Stimulated activated CD4-positive, alpha-beta T cell treated with anti-CD3 and anti-CD28 coated beads, Interleukin-12 subunit alpha, Interleukin-12 subunit beta, amount 100 ng/mL, for 4 hours (primary cell): ENCODE measurements around the gene ATPAF2.
"Not testable (repeated sequence)": the region's sequence is repeated elsewhere in the genome, so short reads cannot be mapped to it uniquely, and the experiment has no call there.

Experiments used
- DNase-seq: peaks from one replicate; pipeline ENCODE4 v3.0.0-alpha.2; 2020

Gene ATPAF2

GRCh38 chr17:18009609-18010420 is 29.2 kb downstream of the ATPAF2 start:
- DNase-seq: no peak

GRCh38 chr17:18008496-18009268 is 30.3 kb downstream of the ATPAF2 start:
- DNase-seq: no peak

GRCh38 chr17:18006495-18007239 is 32.3 kb downstream of the ATPAF2 start:
- no peak for DNase-seq

GRCh38 chr17:18005496-18005895 is 33.5 kb downstream of the ATPAF2 start:
- DNase-seq: no peak

GRCh38 chr17:18004884-18005305 is 34.1 kb downstream of the ATPAF2 start:
- no peak for DNase-seq

- DNase-seq: no peak
These were observed 34.6 kb downstream of the ATPAF2 start for GRCh38 chr17:18004345-18004744.

- no peak for DNase-seq
These were observed 36.8 kb downstream of the ATPAF2 start for GRCh38 chr17:18002171-18002570.

- no peak for DNase-seq
These were observed 38.9 kb downstream of the ATPAF2 start for GRCh38 chr17:18000030-18000408.

- DNase-seq: no peak
These were observed 39.5 kb downstream of the ATPAF2 start for GRCh38 chr17:17999364-18000029.

GRCh38 chr17:17998934-17999333 is 40.0 kb downstream of the ATPAF2 start:
- no peak for DNase-seq

GRCh38 chr17:17995887-17996286 is 43.1 kb downstream of the ATPAF2 start:
- not testable (repeated sequence) for DNase-seq

GRCh38 chr17:17994271-17995069 is 44.5 kb downstream of the ATPAF2 start:
- DNase-seq: peak; percentile 7

GRCh38 chr17:17993852-17994251 is 45.1 kb downstream of the ATPAF2 start:
- no peak for DNase-seq

GRCh38 chr17:17993366-17993765 is 45.6 kb downstream of the ATPAF2 start:
- no peak for DNase-seq

GRCh38 chr17:17990282-17990681 is 48.7 kb downstream of the ATPAF2 start:
- no peak for DNase-seq

- DNase-seq: no peak
These were observed 49.4 kb downstream of the ATPAF2 start for GRCh38 chr17:17989618-17990017.

- DNase-seq: no peak
These were observed 49.9 kb downstream of the ATPAF2 start for GRCh38 chr17:17989081-17989480.

GRCh38 chr17:17988427-17988945 is 50.5 kb downstream of the ATPAF2 start:
- no peak for DNase-seq

- no peak for DNase-seq
These were observed 51.1 kb downstream of the ATPAF2 start for GRCh38 chr17:17987901-17988300.

- DNase-seq: no peak
These were observed 51.6 kb downstream of the ATPAF2 start for GRCh38 chr17:17987187-17987896.

GRCh38 chr17:17985555-17985954 is 53.4 kb downstream of the ATPAF2 start:
- DNase-seq: no peak
